HG03108 (cell line): ENCODE results near the gene AKT2.
"Not testable (repeated sequence)": the region's sequence is repeated elsewhere in the genome, so short reads cannot be mapped to it uniquely, and the experiment has no call there.

Experiments
- ATAC-seq: cut with Tn5 transposase; IDR thresholded peaks from one replicate; pipeline ENCODE4 v1.9.1; 2021; ENCODE audit warnings: moderate library complexity; ENCODE audit not compliant: unreplicated experiment

The AKT2 gene

GRCh38 chr19:40284501-40285352 is at the start of gene AKT2:
TSS of gene AKT2 (minus strand) at chr19:40285345. CDS start at chr19:40265267, 20,078 bp downstream.
- peak; percentile 12 for ATAC-seq

DNA sequence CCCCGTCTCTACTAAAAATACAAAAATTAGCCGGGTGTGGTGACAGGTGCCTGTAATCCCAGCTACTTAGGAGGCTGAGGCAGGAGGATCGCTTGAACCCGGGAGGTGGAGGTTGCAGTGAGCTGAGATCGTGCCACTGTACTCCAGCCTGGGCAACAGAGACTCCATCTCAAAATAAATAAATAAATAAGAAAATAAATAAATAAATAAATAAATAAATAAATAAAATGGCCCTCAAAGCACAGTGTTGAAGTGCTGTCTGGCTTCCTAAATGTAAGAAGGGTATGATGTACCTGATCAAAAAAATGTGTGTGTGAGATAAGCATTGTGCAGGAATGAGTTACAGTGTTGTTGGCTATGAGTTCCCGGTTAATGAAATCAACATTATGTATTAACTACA is 47.9 kb upstream of the AKT2 start:
- ATAC-seq, result not testable (repeated sequence)

GRCh38 chr19:40332669-40333068 is 47.5 kb upstream of the AKT2 start:
- no peak for ATAC-seq

DNA sequence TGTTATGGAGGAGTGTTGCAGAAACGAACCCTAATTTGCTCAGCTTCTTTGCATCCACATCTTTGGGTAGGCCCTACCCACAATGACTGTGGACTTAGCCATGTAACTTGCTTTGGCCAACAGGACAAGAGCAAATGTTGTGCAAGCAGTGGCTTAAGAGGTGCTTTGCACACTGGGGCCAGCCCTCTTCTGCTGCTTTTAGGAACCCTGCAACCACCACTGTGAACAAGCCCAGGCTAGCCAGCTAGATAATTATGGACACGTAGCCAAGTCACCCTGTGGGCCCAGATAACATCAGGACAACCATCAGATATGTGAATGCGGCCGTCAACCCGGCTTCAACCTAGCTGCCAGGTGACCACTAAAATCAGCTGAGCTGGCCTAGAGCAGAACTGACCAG is 45.9 kb upstream of the AKT2 start:
- ATAC-seq, result no peak

- no peak for ATAC-seq
Observed at GRCh38 chr19:40326201-40326600, 41.1 kb upstream of the AKT2 start.

DNA sequence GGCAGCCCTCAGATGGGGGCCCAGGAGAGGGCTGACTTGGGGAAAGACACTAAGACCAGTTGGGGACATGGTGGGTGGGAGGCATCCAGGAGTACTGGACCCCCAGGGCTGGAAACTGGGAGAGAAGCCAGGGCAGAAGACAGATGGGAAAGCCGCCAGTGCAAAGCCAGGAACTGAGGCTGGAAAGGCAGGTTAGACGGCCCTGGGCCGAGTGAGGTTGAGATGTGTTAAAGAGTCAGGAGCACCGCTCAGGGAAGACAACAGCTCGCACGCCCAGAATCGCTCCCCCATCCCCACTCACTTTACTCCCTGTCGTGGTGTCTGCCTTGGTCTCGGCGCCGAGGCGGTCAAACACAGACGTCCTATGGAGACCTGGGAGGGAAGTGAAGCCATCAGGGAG is 38.6 kb upstream of the AKT2 start:
- ATAC-seq, result no peak

GRCh38 chr19:40322951-40323615 is 37.9 kb upstream of the AKT2 start:
- no peak for ATAC-seq

GRCh38 chr19:40322271-40322610 is 37.1 kb upstream of the AKT2 start:
- ATAC-seq, result no peak

DNA sequence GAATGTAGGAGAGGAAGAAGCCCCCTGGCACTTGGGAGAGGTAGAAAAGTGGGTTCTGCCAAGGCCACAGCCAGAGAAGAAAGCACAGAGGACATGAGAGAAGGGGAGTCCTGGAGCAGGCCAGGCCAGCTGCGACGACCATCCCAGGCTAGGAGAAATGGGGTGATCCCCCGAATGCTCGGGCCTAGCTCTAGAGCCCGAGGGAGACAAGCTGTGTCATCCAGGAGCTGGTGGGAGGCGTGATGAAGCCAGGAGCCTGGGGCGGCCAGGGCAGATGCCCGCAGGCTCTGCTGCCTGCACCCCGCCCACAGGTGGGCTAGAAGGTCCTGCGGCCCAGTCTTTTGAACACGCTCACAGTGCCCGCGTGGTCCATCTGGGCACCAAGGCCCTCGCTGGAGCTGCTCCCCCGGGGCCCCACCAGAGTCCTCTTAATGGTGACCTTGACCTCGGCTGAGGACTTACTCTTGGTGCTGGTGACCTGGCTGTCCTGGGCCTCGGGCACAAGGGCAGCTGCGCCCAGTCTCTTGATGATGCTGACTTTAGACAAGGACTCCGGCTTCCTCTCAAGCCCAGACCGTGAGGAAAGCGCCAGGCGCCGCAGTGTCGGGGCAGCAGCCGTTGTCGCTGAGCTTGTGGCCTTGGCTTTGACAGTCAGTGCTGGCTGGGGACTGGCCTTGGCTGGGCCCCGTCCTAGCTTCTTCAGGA is 36.6 kb upstream of the AKT2 start:
- ATAC-seq, result no peak

DNA sequence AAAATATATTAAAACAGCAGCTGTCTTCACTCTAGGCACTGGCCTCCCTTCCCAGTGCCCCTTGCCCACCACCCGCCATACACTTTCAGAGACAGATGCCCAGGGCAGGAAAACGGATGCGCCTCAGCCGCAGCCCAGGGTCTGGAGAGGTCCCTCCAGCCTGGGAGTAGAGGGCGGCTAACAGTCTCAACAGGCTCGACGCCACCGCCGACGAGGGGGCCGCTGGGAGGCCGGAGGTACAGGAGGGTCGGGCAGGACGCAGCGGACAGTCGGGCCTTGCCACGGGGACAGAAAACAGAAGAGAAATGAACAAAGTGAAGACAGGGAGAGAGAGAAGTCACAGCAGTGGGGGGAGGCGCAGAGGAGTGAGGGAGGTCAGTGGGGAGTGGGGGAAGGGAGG is 35.9 kb upstream of the AKT2 start:
- no peak for ATAC-seq

- no peak for ATAC-seq
Observed at GRCh38 chr19:40320558-40320935, 35.4 kb upstream of the AKT2 start.

GRCh38 chr19:40317338-40317737 is 32.2 kb upstream of the AKT2 start:
- ATAC-seq, result no peak

DNA sequence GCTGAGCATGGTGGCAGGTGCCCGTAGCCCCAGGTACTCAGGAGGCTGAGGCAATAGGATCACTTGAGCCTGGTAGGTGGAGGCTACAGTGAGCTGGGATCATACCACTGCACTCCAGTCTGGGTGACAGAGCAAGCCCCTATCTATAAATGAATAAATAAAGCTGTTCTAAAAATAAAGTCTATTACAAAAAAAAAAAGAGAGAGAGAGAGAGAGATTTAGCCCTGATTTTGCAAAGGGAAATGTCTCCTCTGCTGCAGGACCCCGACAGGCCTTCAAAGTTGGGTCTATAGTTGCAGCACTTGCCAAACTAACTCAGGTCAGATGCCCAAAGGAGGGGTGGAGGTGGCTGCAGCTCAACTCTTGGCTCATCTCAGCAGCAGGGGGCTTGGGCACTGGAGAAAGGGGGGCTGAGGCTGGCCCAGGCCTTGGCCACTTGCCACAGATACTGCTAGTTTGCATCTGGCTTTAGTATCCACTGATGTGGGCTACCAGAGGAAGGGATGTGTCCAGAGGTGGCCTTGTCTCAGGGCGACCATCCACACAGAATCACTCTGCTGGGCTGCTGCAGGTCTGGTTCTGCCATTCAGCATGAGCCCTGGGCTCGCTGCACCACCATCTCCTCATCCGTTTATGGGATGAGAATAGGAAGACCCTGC is 30.8 kb upstream of the AKT2 start:
- ATAC-seq, result no peak

DNA sequence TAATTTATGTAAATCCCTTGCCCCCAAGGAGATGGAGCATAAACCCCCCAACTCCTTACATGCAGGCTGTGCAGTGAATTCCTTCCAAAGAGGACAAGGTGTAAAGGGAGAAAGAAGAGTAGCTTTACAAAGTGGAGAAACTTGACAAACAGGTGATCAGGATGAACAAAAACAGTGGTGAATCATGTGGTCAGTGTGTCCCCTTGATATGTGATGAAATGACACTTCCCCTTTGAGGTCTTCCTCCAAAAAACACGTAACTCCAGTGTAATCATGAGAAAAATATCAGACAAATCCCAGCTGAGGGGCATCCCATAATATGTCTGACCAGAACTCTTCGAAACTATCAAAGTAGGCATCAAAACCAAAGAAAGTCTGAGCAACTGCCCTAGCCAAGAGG is 29.5 kb upstream of the AKT2 start:
- ATAC-seq, result no peak

DNA sequence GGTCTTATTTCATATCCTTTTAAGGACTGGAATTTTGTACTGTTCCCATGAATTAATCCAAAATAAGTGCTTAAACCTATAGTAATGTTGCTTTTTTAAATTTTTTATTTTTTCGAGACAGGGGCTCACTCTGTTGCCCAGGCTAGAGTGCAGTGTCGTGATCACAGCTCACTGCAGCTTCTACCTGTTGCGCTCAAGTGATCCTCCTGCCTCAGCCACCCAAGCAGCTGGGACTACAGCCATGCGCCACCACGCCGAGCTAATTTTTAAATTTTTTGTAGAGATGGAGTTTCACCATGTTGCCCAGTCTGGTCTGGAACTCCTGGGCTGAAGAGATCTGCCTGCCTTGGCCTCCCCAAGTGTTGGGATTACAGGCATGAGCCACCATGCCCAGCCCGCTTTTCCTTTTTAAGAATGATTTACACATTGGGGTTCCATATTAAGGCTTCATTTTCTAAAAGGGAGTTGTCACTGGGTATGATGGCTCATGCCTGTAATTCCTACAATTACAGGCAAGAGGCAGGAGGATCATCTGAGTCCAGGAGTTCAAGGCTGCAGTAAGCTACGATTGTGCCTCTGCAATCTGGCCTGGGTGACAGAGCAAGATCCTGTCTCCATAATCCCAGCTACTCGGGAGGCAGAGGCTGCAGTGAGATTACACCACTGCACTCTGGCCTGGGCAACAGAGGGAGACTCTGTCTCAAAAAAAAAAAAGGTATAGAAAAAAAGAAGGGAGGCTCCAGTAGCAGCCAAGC is 28.3 kb upstream of the AKT2 start:
- no peak for ATAC-seq

DNA sequence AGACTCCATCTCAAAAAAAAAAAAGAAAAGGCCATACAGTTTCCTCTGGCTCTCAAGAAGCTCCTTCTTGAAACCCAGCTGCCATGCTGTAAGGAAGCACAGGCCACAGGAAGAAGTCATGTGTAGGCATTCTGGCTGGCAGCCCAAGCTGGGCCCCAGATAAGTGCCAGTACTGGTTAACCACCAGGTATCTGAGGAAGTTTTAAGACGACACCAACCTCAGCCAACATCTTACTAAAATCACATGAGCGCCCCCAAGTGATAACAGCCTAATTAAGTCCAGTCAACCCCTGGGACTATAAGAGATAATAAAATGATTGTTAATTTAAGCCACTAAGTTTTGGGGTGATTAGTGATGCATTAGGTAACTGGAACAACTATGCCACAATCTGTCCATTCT is 27.4 kb upstream of the AKT2 start:
- ATAC-seq, result no peak

GRCh38 chr19:40309666-40310065 is 24.5 kb upstream of the AKT2 start:
- ATAC-seq, result no peak

DNA sequence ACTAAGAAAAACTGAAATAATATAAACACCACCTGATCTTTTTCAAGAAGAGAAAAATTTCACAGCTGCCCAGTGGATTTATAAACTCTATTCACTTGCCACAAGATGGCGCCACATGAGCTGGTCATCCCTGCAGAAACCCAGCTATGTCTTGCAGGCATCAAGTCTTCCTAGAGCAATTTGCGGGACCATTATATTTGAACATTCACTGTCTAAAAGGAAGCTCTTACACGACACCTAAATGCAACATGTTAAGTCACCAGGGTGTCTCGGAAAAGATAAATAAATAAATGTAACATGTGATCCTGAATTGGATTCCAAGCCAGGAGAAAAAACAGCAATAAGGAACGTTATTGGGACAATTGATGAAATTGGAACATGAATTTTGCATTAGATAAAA is 20.3 kb upstream of the AKT2 start:
- no peak for ATAC-seq

- no peak for ATAC-seq
Observed at GRCh38 chr19:40304306-40304705, 19.2 kb upstream of the AKT2 start.

GRCh38 chr19:40303765-40304164 is 18.6 kb upstream of the AKT2 start:
- ATAC-seq, result no peak
